ENCODE measurements around the gene TTF2. TPM values are rescaled to one million over a fixed set of nuclear protein-coding genes. Genes with fewer than 3 reads are reported as not detected.

TTF2 gene
- total RNA-seq, 1 experiment from 2014 or later: 38.6 TPM

- POLR2A ChIA-PET: no interaction called here
- DNase-seq (ENCODE audit: unreplicated experiment): no peak
- intact Hi-C loops (cut with micrococcal nuclease): no loop called here
- H3K4me3 Mint-ChIP-seq (ENCODE audit: unreplicated experiment): no peak overlapping the region
- H3K27ac Mint-ChIP-seq (ENCODE audit: low read depth, unreplicated experiment): no peak overlapping the region
- CTCF ChIA-PET: interaction anchor here (0.7 to 1.6 kb wide), 3 partner anchors 17 to 49 kb away, joined by 3 to 6 read pairs (median 3); no protein-coding TSS in a partner anchor
- peaks cover 31% of the 10 kb centered on the region for H3K36me3 Mint-ChIP-seq (ENCODE audit: insufficient read depth, unreplicated experiment)
- TF ChIP-seq CTCF (IDR thresholded peaks at IDR 0.05; ENCODE audit: unreplicated experiment): no peak
- peaks cover 10% of the 10 kb centered on the region for H3K4me1 Mint-ChIP-seq (ENCODE audit: insufficient read depth, unreplicated experiment)
- no peaks in the 10 kb centered on the region for H3K9me3 Mint-ChIP-seq (ENCODE audit: unreplicated experiment)
- no TSS peak for BruUV-seq (replicated peaks)
- H3K27me3 Mint-ChIP-seq (ENCODE audit: insufficient read depth, unreplicated experiment): no peaks in the 10 kb centered on the region
These were observed 44.9 kb downstream of the TTF2 start for GRCh38 chr1:117104986-117105385.

GRCh38 chr1:117105722-117106121, 45.6 kb downstream of the TTF2 start:
- no peak overlapping the region for H3K27ac Mint-ChIP-seq (ENCODE audit: low read depth, unreplicated experiment)
- no TSS peak for BruUV-seq (replicated peaks)
- H3K27me3 Mint-ChIP-seq (ENCODE audit: insufficient read depth, unreplicated experiment): no peaks in the 10 kb centered on the region
- H3K4me1 Mint-ChIP-seq (ENCODE audit: insufficient read depth, unreplicated experiment): peaks cover 15% of the 10 kb centered on the region
- no peak for TF ChIP-seq CTCF (IDR thresholded peaks at IDR 0.05; ENCODE audit: unreplicated experiment)
- no peak overlapping the region for H3K4me3 Mint-ChIP-seq (ENCODE audit: unreplicated experiment)
- peaks cover 23% of the 10 kb centered on the region for H3K36me3 Mint-ChIP-seq (ENCODE audit: insufficient read depth, unreplicated experiment)
- intact Hi-C loops (cut with micrococcal nuclease): no loop called here
- ChIA-PET POLR2A (no interaction called here), CTCF (interaction anchor here (0.7 to 0.8 kb wide), 2 partner anchors 17 to 50 kb away, joined by 3 to 6 read pairs; no protein-coding TSS in a partner anchor)
- H3K9me3 Mint-ChIP-seq (ENCODE audit: unreplicated experiment): no peaks in the 10 kb centered on the region
- DNase-seq (ENCODE audit: unreplicated experiment): no peak

GRCh38 chr1:117106478-117106877, 46.4 kb downstream of the TTF2 start:
- H3K4me1 Mint-ChIP-seq (ENCODE audit: insufficient read depth, unreplicated experiment): peaks cover 19% of the 10 kb centered on the region
- intact Hi-C loops (cut with micrococcal nuclease): no loop called here
- no TSS peak for BruUV-seq (replicated peaks)
- CTCF ChIA-PET: interaction anchor here (0.6 to 1.4 kb wide), 5 partner anchors 16 to 301 kb away, joined by 3 to 4 read pairs (median 3); no protein-coding TSS in a partner anchor
- H3K4me3 Mint-ChIP-seq (ENCODE audit: unreplicated experiment): no peak overlapping the region
- POLR2A ChIA-PET: no interaction called here
- no peak overlapping the region for H3K27ac Mint-ChIP-seq (ENCODE audit: low read depth, unreplicated experiment)
- H3K9me3 Mint-ChIP-seq (ENCODE audit: unreplicated experiment): no peaks in the 10 kb centered on the region
- TF ChIP-seq CTCF (IDR thresholded peaks at IDR 0.05; ENCODE audit: unreplicated experiment): no peak
- no peak for DNase-seq (ENCODE audit: unreplicated experiment)
- no peaks in the 10 kb centered on the region for H3K27me3 Mint-ChIP-seq (ENCODE audit: insufficient read depth, unreplicated experiment)
- H3K36me3 Mint-ChIP-seq (ENCODE audit: insufficient read depth, unreplicated experiment): peaks cover 20% of the 10 kb centered on the region

- POLR2A ChIA-PET: interaction anchor here (0.6 to 0.7 kb wide), 2 partner anchors 592 to 1187 kb away, joined by 3 read pairs; no protein-coding TSS in a partner anchor
- Mint-ChIP-seq H3K27ac (ENCODE audit: low read depth, unreplicated experiment) (no peak overlapping the region), H3K9me3 (ENCODE audit: unreplicated experiment) (no peaks in the 10 kb centered on the region), H3K36me3 (ENCODE audit: insufficient read depth, unreplicated experiment) (peaks cover 14% of the 10 kb centered on the region), H3K4me3 (ENCODE audit: unreplicated experiment) (no peak overlapping the region), H3K4me1 (ENCODE audit: insufficient read depth, unreplicated experiment) (peaks cover 19% of the 10 kb centered on the region), H3K27me3 (ENCODE audit: insufficient read depth, unreplicated experiment) (no peaks in the 10 kb centered on the region)
- CTCF ChIA-PET: interaction anchor here (0.7 to 1.4 kb wide), 4 partner anchors 15 to 39 kb away, joined by 3 to 6 read pairs (median 3); no protein-coding TSS in a partner anchor
- DNase-seq (ENCODE audit: unreplicated experiment): no peak
- intact Hi-C loops (cut with micrococcal nuclease): no loop called here
- no peak for TF ChIP-seq CTCF (IDR thresholded peaks at IDR 0.05; ENCODE audit: unreplicated experiment)
- no TSS peak for BruUV-seq (replicated peaks)
These were observed 47.2 kb downstream of the TTF2 start for GRCh38 chr1:117107364-117107763.

All from MCF 10A (cell line).